Measurements from ENCODE around the gene BICRA. TPM values are rescaled to one million over a fixed set of nuclear protein-coding genes. Genes with fewer than 3 reads are reported as not detected.

BICRA gene
- total and polyA plus RNA-seq, 8 donors = 13.8 to 18.8 (median 15.5) TPM

GRCh38 chr19:47650700-47651099 lies 41.8 kb downstream of the BICRA start:
- H3K9me3 ChIP-seq = no peaks in the 10 kb centered on the region

GRCh38 chr19:47651132-47651531 lies 42.2 kb downstream of the BICRA start:
- no peaks in the 10 kb centered on the region for H3K9me3 ChIP-seq
- TF ChIP-seq CTCF (IDR thresholded peaks at IDR 0.05) = no peak
- H3K36me3 ChIP-seq = peaks cover 0 to 23% of the 10 kb centered on the region in 2 donors
- H3K4me1 ChIP-seq = no peaks in the 10 kb centered on the region
- DNase-seq (no peak), ATAC-seq (no peak)
- H3K27ac ChIP-seq = no peak overlapping the region
- H3K4me3 ChIP-seq = no peak overlapping the region
- intact Hi-C loops (cut with DNase I) = no loop called here
- no peaks in the 10 kb centered on the region for H3K27me3 ChIP-seq

More at GRCh38 chr19:47650700-47651099, 41.8 kb downstream of the BICRA start:
- intact Hi-C loops (cut with DNase I) = no loop called here
- peaks cover 0 to 23% of the 10 kb centered on the region in 2 donors for H3K36me3 ChIP-seq
- ATAC-seq = no peak
- DNase-seq = no peak
- H3K27me3 ChIP-seq = no peaks in the 10 kb centered on the region
- no peak for TF ChIP-seq CTCF (IDR thresholded peaks at IDR 0.05)
- no peak overlapping the region for H3K4me3 ChIP-seq
- no peak overlapping the region for H3K27ac ChIP-seq
- H3K4me1 ChIP-seq = no peaks in the 10 kb centered on the region

GRCh38 chr19:47651691-47652090 lies 42.8 kb downstream of the BICRA start:
- Histone ChIP-seq H3K9me3 (no peaks in the 10 kb centered on the region), H3K27ac (no peak overlapping the region), H3K4me1 (no peaks in the 10 kb centered on the region), H3K27me3 (no peaks in the 10 kb centered on the region), H3K4me3 (no peak overlapping the region), H3K36me3 (peaks cover 0 to 17% of the 10 kb centered on the region in 2 donors)
- DNase-seq (no peak), ATAC-seq (no peak)
- intact Hi-C loops (cut with DNase I) = no loop called here
- no peak for TF ChIP-seq CTCF (IDR thresholded peaks at IDR 0.05)

GRCh38 chr19:47652285-47652684 lies 43.4 kb downstream of the BICRA start:
- intact Hi-C loops (cut with DNase I) = no loop called here
- H3K36me3 ChIP-seq = peaks cover 0 to 15% of the 10 kb centered on the region in 2 donors
- DNase-seq (no peak), ATAC-seq (no peak)
- no peak for TF ChIP-seq CTCF (IDR thresholded peaks at IDR 0.05)
- H3K4me3 ChIP-seq = no peak overlapping the region
- no peaks in the 10 kb centered on the region for H3K9me3 ChIP-seq
- H3K27ac ChIP-seq = no peak overlapping the region
- H3K4me1 ChIP-seq = no peaks in the 10 kb centered on the region
- no peaks in the 10 kb centered on the region for H3K27me3 ChIP-seq

- intact Hi-C loops (cut with DNase I) = no loop called here
- Histone ChIP-seq H3K27ac (no peak overlapping the region), H3K27me3 (no peaks in the 10 kb centered on the region), H3K4me3 (no peak overlapping the region), H3K9me3 (no peaks in the 10 kb centered on the region), H3K4me1 (no peaks in the 10 kb centered on the region), H3K36me3 (peaks cover 0 to 15% of the 10 kb centered on the region in 2 donors)
- DNase-seq (no peak), ATAC-seq (no peak)
- no peak for TF ChIP-seq CTCF (IDR thresholded peaks at IDR 0.05)
Observed at GRCh38 chr19:47653856-47654255, 44.9 kb downstream of the BICRA start.

Data from left lung (tissue), 10 donors.